GM21576 (cell line): ENCODE results near the gene JARID2.

Experiments
- ATAC-seq: cut with Tn5 transposase; IDR thresholded peaks from one replicate; pipeline ENCODE4 v1.9.1; 2021; ENCODE audit warnings: mild to moderate bottlenecking, moderate library complexity; ENCODE audit not compliant: unreplicated experiment

The JARID2 gene

DNA sequence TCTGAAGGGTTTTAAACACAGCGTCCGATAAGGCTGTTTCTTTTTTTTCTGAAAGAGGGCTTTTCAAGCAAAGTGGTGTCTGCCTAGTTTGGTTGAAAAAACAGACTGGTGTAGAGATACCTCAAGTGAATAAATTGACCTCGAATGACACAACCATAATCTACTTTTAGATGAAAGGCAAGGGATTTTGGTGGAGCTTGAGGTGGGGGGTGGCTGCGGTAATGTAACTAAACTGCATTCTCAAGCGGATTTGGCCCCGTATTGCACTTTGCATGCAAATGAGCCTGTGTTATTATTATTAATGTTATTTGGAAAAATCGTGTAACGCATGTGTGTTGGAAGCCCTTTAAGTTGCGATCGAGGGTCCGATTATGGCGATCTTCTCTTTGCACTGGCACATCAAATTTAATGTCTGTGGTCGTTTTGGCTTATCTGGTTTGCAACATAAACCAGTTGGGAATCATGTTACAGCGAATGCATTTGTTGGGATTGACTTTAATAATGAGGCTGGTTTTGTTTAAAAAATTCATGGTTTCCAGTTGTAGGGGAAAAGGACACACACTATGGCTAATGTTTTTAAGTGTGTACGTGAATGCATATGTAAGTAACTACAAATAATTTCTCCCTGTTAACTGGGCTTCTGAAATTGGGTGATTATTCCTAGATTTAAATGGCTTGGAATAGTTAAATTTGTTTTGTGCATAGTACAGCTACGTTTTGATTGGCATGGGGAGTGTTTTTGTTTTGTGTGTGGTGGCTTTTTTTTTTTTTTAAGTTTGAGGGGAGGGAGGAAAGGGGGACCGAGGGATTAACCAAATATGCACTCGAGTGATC lies 1.0 kb downstream of the JARID2 start:
- no peak for ATAC-seq

DNA sequence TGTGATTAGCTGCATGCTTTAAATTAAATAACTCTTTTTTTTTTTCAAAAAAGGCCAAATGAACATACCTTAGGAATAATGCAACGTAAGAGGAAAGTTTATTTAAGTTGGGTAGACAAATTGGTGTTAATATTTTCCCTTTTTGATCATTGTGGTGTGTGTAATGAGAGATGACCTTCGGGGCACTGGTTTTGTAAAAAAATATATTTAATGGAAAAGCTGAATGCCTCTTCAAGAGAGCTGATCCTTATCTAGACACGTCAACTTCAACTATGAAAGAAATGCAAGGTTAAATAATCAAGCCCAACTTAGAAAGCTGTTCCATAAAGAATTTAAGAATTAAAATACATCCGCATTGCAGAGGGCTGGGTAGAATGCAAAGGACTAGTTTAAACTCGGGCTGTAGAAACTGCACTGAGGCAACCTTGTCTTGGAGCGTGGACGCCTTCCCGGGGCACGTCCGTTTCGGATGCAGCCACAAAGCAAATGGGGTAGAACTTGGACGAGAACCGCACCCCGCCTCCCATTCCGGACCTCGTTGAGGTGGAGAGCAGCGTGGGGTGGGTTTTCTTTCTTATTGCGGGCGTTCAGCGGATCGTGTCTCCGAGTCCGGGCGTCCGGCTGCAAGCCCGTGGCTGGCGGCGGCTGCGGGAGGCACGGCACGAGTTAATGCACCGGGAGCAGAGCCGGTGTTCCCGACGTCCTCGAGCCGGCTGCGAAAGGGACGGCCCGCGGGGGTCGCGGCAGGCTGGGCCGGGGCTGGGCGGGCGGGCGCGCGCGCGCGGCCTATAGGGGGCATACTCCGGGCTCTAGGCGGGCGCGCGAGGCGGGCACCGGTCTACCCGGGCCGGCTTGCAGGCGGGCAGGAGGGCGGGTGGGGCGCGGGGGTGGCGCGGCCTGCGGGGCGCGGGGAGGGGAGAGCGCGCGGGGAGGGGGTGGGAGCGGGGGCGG lies 1.9 kb downstream of the JARID2 start:
- ATAC-seq: peak; percentile 7

DNA sequence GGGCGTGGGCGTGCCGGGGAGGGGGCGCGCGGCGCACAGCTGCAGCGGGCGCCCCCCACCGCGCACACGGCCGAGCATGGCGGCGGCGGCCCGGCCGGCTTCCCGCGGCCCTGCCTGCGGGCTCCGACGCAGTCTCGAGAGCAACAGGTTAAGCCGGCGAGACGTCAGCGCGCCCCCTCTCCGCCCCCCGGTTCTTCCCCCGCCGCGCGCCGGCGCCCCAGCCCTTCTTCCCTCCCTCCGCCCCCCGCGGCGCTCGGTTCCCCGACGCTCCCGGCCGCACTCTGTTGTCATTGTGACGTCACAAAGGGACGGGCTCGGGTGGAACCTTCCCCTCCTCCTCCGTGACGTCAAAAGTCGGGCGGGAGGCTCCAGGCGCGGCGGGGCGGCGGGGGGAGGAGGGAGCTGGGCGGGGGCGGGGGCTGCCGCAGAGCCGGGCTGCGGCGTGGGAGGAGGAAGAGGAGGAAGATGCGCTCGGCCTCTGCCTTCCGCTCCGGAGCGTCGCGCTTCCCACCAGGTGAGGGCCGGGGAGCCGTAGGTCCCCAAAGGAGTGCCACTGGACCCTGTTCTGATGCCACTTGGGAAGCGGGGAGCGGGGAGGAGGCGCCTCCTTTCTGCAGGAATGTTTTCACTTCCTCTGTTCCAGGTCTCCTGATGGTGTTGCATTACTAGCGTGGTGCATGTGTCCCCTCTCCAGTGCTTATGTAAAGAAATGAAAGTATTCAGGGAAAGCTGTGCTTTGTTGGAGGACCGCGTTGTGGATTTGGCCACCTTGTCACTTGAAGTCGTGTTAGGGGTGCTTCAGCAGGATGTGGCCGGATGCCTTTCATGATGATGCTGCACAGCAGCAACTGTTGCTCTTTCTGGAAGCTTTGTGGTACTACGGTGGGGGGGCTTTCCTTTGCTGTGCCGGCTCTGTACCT lies 2.8 kb downstream of the JARID2 start:
- ATAC-seq: peak; percentile 28

DNA sequence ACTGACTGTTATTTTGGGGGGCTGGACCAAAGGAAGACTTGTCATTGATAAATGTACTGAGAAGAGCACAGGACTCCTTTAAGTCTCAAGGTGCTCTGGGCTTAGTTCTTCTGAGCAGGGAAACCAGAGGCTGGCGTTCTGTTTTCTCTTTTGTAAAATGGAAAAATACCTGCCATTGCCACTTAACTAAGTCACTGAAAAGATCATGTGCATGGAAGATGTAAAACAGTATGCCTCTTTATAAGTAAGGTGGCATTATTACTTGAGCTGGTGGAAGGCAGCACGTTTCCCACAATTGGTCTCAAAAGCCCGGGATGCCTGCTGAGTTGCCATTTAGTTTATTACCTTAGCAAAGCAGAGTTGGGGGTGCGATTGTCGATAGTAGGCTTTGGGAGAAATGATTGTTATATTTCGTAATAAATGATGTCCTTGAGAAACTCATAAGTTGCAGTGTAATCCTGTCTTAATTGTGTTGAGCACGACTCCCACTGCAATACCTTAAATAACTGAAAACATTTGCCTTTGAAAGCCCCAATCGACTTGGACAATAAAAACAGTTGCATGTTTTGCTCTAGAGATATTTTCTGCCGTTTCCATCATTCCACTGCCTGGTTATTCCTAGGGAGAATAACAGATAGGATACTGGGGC lies 3.6 kb downstream of the JARID2 start:
- no peak for ATAC-seq

DNA sequence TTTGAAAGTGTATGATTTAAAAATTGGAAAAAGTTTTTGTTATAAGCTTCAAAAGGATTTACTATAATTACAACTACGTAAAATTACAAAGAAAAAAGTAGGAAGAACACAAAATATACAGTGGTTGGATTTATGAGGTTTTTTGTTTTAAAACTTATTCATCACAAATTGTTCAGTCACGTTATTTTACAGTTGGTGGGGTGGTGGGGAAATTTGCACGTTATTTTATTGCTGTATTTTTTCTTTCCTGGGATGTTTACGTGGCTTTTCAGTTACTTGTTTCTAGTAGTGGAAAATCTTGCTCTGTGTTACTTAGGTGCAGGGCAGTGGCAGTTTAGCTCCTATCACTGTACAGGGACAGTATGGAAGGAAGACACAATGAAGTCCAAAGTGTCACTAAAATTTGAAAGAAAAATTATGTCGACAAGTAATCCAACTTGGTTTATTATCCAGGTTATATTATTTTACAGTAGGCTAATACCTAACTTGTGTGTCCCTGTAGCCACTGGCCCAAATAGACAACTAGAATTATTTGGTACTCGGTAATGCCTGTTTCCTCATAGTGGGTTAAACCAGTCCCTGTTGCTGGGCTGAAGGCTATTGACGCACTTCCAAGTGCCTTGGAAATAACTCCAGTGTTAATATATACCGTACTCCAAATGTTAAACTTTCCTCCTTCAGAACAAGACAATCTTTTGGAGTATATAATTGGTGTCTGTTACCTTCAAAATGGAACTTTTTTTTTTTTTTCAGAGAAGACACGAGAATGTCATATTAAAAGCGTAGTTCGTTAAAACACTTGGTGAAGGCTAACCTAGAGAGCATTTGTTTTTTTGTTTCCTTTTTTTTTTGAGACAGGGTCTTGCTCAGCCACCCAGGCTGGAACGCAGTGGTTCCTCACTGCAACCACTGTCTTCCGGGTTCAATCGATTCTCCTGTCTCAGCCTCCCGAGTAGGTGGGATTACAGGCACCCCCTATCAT lies 4.6 kb downstream of the JARID2 start:
- ATAC-seq: no peak

DNA sequence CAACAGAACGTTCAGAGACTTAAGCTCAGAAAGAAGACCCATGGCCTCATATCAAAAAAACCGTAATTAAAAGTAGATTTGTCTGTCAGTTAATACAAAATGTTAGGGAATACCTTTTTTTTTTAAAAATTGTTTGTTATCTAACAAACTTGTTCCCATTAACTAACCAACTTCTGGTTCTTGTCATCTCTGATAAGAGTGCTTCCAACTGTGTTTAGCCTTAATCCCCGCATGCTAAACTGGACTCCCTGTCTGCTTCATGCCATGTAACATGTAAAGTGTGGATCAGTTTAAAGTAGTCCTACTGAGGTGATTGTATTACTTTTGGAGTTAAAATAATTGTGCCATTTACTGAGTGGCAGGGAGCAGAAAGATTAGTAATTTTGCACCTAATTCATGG lies 6.3 kb downstream of the JARID2 start:
- no peak for ATAC-seq

DNA sequence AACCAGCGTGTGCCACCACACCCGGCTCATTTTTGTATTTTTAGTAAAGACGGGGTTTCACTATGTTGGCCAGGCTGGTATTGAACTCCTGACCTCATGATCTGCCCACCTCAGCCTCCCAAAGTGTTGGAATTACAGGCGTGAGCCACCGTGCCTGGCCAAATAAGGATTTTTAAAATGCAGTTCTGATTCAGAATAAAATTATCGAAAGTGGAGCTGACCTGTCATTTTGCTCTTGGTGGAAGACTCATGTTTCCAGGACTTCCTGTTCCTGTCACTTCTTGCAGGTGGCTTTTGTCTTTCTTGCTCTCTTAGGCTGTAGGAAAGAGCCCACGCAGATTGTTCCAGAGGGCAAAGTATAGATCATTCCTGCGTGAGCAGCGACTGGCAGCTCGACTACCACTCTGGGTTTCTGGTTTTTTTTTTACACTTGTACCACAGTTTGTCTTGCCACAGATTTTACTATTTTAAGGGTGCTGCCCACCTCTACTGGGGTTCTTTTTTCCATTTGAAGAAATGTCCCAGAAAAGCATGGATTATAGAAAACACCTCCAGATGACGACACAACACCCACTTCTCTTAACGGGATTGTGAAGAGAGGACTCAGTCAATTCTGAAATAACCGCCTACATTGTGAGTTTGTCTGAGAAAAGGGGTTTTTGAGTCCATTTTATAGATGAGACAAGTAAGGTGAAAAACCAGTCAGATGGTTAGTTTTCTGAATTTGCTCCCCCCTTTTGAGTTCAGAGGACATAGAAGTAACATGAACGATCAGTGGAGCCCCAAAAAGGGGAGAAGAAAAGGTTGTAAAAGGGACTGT lies 7.5 kb downstream of the JARID2 start:
- no peak for ATAC-seq

DNA sequence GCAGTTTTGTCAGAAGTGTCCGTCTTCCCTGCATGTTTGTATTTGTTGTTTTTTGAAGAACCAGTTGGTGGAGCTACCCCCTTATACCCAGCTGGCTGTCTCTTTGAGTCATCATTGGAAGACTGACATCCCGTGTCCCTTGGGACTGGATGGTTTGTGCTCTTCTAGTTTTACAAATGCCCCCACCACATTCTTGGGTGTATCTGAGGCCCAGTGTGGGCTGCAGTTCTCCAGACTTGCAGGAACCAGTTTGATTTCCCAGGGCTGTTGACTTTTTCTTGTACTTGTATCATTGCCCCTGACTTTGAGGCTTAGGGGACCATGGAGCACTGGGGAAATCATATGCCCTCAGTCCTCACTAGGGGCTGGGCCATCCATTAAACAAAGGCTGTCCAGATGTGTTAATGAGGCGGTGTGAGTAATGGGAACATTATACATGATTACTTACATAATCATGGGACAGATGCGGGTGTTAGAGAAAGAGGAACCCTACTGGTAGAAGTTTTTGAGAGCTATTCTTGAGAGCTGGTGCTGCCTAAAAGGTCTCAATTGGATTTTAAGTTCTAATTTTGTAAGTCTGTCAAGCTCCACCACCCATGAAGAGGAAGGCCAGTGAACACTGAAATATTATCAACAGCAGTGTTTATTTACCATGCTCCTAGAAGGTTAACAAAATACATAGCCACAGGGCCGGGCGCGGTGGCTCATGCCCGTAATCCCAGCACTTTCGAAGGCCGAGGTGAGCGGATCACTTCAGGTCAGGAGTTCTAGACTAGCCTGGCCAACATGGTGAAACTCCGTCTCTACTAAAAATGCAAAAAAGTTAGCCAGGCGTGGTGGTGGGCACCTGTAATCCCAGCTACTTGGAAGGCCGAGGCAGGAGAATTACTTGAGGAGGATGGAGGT lies 8.5 kb downstream of the JARID2 start:
- ATAC-seq: peak; percentile 37

DNA sequence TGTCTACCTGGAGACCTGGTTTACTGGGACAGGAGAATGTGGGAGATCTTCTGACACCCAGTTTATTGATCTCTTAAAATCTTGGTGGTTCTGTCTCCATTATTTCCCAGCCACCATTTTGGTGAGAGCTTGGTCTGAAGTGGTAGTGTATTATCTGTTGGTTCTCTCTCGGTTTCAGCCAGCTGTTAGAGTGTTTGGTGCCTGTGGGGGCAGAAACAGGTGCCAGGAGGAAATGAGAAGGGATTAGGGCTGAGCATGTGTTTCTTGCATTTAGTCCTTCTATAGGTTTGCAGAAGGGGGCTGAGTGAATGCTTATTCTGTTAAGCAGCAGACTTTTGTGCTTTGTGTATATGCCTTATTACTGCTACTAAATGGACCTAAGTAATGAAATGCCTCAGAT lies 9.6 kb downstream of the JARID2 start:
- ATAC-seq: peak; percentile 50

DNA sequence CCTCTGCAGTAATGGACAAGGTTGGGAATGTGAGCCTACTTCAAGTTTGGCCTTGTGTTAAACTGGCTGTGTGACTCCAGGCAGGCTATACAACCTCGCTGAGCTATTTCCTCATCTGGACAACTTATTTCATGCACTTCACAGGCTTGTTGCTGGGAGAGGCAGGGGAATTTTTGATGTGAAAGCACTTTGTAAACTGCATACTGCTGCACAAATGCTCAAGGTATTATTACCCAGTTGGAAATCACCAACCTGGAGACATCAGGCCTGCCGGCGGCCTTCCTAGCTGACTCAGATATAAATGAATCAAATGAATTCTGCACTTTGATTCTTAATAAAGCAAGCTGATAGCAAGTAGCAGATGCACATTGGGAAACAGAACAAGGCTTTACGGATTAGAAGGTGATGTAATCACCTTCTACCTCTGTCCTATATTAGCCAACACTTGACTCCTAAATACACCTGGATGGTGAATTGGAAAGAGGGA lies 10.1 kb downstream of the JARID2 start:
- no peak for ATAC-seq

DNA sequence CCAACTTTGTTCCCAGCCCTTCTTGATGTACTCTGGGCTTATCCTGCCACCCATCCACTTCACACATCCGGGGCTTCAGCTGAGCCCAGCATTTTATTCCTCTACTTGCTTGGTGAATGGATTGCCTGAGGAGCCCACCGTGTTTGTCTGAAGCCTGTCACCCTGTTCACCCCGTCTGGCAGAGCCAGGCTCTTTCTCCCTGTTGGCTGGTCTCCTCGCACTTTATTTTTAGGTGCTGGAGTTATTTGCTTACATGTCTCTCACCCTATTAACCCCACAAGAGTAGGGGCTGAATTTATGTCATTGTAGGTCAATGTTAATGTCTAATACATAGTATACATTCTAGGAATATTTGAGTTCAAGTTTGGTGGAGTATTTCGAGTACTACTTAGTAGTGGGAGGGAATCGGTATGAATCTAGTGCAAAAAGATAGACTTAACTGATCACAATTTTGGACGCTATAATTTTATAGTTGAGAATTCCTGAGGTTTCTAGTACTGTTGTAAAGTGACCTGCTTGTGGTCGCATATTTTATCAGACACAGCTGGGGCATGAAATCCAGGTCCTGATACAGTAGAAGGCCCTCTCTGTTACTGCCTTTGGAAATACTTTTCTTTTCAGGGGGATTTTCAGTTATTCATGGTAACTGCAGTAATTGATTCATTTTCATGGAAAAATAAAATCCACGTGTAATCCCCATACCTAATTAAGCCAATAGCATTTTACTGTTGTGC lies 10.8 kb downstream of the JARID2 start:
- ATAC-seq: no peak

DNA sequence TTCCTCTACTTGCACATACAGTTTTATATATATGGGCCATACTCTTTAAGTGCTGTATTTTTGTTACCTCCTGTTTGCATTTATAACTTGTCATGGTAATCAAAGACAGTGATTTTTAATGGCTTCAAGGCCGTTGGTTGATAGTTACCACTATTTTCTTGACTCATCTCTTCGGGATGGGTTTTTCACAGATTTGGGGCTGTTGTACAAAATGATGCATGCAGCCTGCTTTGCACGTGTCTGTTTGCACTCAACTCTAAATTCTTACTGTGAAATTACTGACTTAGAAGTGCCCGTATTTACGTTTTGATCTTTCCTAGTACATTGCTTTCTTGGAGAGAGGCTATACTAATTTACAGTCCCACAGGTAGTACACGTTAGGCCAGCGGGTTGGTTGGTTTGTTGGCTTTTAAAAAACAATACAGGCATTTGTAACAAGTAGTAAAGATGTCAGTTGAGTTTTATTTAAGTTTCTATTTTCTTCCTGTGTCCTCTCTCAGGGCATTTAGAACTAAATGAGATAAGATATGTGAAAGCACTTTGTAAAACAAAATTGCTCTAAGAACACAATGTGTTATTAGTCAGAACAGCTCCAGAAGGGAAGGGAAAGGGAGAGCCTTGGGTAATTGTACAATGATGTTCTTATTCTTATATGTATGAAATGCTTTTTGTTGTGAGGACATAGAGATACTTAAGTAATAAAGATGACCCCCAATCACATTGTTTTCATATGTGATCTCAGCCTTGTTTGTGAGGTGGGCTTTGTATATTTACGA lies 11.7 kb downstream of the JARID2 start:
- no peak for ATAC-seq

DNA sequence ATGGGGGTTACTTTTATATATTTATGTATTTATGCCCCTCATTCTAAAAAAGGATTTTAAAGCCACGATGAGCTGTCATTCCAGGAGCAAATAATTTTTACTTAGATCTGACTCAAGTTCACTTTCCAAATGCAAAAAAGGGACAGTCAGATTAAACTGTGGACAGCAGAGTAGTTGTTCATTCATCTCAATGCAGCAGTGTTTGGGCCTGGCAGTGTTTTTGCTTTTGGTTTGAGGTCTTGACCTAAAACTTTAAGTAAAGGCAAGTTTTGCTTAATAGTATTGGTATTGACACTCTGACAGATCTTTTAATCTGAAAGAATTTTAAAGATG lies 13.9 kb downstream of the JARID2 start:
- ATAC-seq: no peak

DNA sequence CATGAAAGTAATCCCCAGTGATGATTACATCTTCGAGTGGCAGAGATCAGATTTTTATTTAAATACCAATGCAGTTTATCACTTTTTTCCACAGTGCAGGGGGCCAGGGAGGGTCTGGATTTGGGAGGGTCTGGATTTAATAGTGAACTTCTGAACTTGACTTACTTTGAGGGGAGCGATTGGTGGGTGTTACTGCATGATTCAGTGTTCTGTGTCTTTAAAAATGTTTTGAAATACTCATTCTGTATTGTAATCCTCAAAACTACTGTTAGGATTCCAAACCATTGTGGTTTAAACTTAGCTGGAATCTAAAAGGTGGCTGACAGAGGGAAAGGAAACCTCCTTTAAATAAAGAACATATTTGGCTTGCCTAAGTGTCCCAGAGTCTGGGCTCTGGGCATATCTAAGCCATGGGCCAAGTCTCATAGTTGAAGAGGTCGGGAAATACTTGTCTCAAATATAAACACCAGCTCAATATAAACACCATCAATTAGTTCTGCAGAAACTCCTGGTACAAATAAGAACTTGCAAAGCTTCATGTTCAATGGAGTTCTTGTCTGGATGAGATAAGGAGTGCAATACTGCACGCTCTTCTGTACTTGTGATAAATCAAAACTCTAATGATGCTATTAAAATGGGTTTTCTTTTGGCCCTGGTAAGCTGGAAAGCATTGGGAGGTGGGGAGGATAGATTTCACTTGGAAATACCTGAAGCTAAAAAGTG lies 14.4 kb downstream of the JARID2 start:
- ATAC-seq: no peak

DNA sequence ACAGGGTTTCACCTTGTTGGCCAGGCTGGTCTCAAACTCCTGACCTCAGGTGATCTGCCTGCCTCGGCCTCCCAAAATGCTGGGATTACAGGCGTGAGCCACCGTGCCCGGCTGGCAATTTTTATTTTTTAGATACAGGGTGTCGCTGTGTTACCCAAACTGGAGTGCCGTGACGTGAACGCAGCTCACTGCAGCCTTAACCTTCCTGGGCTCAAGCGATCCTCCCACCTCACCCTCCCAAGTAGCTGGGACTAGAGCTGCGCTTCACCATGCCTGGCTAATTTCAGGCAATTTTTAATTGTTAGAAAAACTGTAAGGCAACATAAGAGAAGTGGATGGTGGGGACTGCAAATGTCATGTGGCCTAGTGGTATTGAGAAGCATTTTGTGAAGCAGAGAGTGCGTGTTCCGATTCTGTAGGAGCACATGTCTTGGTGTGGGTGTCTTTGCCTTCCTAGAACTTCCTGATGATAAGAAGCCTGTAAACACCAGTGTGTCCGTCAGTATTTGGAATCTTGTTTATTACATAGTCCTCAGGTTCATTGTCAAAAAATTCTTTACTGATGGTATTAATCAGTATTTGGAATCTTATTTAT lies 18.0 kb downstream of the JARID2 start:
- no peak for ATAC-seq
